Left ventricle myocardium inferior (tissue), 1 donor: Measurements from ENCODE around the gene LETM1. TPM values are rescaled to one million over a fixed set of nuclear protein-coding genes. Genes with fewer than 3 reads are reported as not detected.
A peak's percentile ranks its signal among the peaks of the same experiment; 100 is the strongest.

Experiments
- DNase-seq: peaks from one replicate; pipeline ENCODE4 v3.0.0-alpha.2; 2020
- H3K27ac ChIP-seq: fragments of 200-600 bp; replicated peaks from 2 replicates; pipeline ENCODE4 v1.8.0; 2021
- H3K27me3 ChIP-seq: fragments of 200-600 bp; 2 replicates; pipeline ENCODE4 v1.8.0; 2021; ENCODE audit warnings: low read depth
- H3K36me3 ChIP-seq: fragments of 200-600 bp; 2 replicates; pipeline ENCODE4 v1.8.0; 2021
- H3K4me1 ChIP-seq: fragments of 200-600 bp; 2 replicates; pipeline ENCODE4 v1.8.0; 2021
- H3K4me3 ChIP-seq: fragments of 200-600 bp; 2 replicates; pipeline ENCODE4 v1.8.0; 2021; ENCODE audit warnings: mild to moderate bottlenecking, moderate library complexity
- H3K9me3 ChIP-seq: fragments of 200-600 bp; replicated peaks from 2 replicates; pipeline ENCODE4 v1.8.0; 2021
- intact Hi-C: fragments of 100-400 bp; cut with micrococcal nuclease; formaldehyde crosslinking; loops from one replicate; pipeline ENCODE4 v1.11.0; 2022
- total RNA-seq: library from RNA; stranded (reverse); fragmentation: NEBNext Ultra II Directional; extraction: Animal tissue kit (Norgen Biotek cat#: 25700); gene quantifications from one replicate; pipeline ENCODE4 v1.2.1, GENCODE V29; 2021
- TF ChIP-seq, protein P1 (sequence below): fragments of 200-600 bp; IDR thresholded peaks from 2 replicates; pipeline ENCODE4 v1.8.0; 2021; ENCODE audit warnings: antibody characterized with exemption, mild to moderate bottlenecking, borderline replicate concordance
- donor health status: DM: no; HTN: yes; CAD: no; lungs with severe emphysema.

The LETM1 gene
- total RNA-seq, 1 donor from 2014 or later, result 38.8 TPM

DNA sequence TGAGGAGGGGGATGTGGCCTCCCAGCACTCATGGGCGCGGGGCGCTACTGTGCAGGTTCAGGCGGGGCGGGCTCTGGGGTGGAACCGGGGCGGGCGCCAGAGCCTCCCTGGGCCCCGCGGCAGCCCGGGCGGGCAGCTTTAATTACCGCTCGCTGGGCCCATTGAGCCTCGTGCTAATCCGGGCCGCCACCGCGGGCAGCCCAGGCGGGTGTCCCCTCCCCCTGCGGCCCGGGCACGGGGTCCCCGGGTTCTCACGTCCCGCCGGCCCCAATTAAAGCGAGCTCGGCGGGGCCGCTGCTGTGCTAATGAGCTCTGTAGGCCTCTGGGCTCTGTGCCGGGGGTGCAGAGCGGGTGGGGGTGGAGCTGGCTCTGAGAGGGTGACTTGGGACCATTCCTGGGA, 85.7 kb downstream of the LETM1 start:
- TF ChIP-seq, protein P1, sequence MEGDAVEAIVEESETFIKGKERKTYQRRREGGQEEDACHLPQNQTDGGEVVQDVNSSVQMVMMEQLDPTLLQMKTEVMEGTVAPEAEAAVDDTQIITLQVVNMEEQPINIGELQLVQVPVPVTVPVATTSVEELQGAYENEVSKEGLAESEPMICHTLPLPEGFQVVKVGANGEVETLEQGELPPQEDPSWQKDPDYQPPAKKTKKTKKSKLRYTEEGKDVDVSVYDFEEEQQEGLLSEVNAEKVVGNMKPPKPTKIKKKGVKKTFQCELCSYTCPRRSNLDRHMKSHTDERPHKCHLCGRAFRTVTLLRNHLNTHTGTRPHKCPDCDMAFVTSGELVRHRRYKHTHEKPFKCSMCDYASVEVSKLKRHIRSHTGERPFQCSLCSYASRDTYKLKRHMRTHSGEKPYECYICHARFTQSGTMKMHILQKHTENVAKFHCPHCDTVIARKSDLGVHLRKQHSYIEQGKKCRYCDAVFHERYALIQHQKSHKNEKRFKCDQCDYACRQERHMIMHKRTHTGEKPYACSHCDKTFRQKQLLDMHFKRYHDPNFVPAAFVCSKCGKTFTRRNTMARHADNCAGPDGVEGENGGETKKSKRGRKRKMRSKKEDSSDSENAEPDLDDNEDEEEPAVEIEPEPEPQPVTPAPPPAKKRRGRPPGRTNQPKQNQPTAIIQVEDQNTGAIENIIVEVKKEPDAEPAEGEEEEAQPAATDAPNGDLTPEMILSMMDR, result no peak
- Histone ChIP-seq H3K4me3 (no peak overlapping the region), H3K9me3 (no peaks in the 10 kb centered on the region), H3K4me1 (peaks cover 10% of the 10 kb centered on the region), H3K36me3 (no peaks in the 10 kb centered on the region), H3K27ac (no peak overlapping the region), H3K27me3 (peaks cover 39% of the 10 kb centered on the region)
- intact Hi-C loops, result no loop called here
- no peak for DNase-seq

DNA sequence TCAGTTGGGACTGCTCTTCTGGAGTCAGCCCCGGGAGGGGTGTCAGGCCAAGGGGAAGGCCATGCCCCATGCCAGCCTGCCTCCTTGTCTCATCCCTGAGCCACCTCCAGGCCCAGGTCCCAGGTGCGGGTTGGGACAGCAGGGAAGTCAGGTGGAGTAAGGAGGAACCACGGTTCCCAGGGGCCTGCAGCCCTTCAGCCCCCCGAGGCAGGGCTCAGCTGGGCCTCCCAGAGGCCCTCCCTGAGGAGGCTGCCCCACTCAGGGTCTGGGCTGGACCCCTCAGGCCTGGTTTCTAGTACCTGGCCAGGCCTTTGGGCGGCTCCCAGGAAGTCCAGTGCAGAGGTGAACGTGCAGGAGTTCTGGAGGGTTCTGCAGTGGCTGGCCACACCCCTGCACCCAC, 86.3 kb downstream of the LETM1 start:
- Histone ChIP-seq H3K4me3 (no peak overlapping the region), H3K9me3 (no peaks in the 10 kb centered on the region), H3K27ac (no peak overlapping the region), H3K36me3 (no peaks in the 10 kb centered on the region), H3K4me1 (peaks cover 10% of the 10 kb centered on the region), H3K27me3 (peaks cover 39% of the 10 kb centered on the region)
- no peak for DNase-seq
- intact Hi-C loops, result no loop called here
- TF ChIP-seq, protein P1, result no peak

DNA sequence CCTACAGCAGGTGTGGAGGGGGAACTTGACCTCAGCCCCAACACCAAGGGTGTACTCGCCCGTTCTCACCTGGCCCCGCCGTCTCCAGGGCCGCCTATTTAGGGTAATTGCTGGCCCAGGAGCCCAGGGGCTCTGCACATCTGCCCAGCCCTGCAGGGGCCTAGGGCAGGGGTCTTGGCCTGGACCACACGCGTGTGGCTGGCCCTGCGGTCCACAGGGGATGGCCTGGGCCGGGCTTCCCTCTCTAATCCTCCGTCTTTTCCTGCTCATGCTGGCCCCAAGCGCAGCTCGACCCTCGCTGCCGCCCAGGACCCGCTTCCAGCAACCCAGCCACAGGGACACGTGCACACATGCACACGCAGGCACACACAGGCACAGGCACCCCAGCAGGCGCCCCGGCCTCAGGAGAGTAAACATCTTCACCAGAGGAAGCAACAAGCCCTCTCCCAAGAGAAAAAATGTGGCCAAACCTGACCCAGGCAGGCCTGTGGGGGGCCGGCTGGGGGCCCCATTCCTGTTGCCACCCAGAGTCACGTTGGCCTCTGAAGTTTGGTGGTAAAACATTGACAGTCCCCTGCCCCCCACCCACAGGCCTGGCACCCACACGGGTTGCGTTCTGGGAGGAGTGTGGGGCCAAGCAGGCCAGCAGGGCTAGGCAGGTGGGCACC, 87.5 kb downstream of the LETM1 start:
- Histone ChIP-seq H3K36me3 (no peaks in the 10 kb centered on the region), H3K27me3 (peaks cover 39% of the 10 kb centered on the region), H3K4me1 (peaks cover 16% of the 10 kb centered on the region), H3K9me3 (no peaks in the 10 kb centered on the region), H3K27ac (no peak overlapping the region), H3K4me3 (no peak overlapping the region)
- intact Hi-C loops, result no loop called here
- TF ChIP-seq, protein P1, result no peak
- no peak for DNase-seq

DNA sequence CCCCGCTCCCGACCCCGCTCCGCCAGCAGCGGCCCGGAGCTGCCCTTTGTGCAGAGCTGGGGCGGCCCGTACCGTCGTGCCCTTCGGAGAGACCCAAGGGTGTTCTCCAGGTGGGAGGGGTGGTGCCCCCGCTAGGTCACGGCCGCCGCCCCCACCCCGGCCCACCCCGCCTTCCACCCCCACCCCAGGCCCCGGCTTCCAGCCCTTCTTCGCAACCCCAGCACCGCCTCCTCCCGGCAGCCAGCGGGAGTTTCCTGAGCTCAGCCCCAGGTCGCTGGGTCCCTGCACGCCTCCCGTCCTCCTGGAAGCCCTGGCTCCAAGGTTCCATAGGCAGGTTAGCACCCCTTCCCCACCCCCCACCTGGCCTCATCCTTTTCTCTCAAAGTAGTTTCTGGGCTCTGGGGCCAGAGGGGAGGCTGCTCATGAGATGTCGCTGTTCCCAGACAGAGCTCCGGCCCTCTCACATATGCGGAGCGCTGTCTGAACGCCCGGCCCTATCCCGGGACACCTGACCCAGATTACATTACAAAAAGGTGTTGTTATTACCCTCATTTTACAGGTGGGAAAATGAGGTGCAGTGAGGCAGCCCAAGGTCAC, 88.1 kb downstream of the LETM1 start:
- H3K27me3 ChIP-seq, result peaks cover 39% of the 10 kb centered on the region
- intact Hi-C loops, result no loop called here
- H3K4me3 ChIP-seq, result peak overlapping the region; percentile 66
- no peaks in the 10 kb centered on the region for H3K36me3 ChIP-seq
- peak overlapping the region; percentile 27 for H3K27ac ChIP-seq
- no peak for DNase-seq
- H3K9me3 ChIP-seq, result no peaks in the 10 kb centered on the region
- TF ChIP-seq, protein P1, result peak; percentile 42
- H3K4me1 ChIP-seq, result peaks cover 22% of the 10 kb centered on the region

GRCh38 chr4:1767061-1767769, 88.7 kb downstream of the LETM1 start:
- no peak for DNase-seq
- peak overlapping the region; percentile 66 for H3K4me3 ChIP-seq

More at GRCh38 chr4:1767061-1767769, 88.7 kb downstream of the LETM1 start:
- Histone ChIP-seq H3K9me3 (no peaks in the 10 kb centered on the region), H3K27me3 (peaks cover 42% of the 10 kb centered on the region), H3K27ac (peak overlapping the region; percentile 27), H3K36me3 (no peaks in the 10 kb centered on the region), H3K4me1 (peaks cover 25% of the 10 kb centered on the region)
- intact Hi-C loops, result no loop called here
- TF ChIP-seq, protein P1, result no peak
